GM12878 (cell line): ENCODE results near the gene TIGD2. TPM values are rescaled to one million over a fixed set of nuclear protein-coding genes. Genes with fewer than 3 reads are reported as not detected.

Experiments used
- ATAC-seq: fragments of 200-7000 bp; cut with Tn5 transposase; 3 replicates; pipeline ENCODE4 v1.9.1; 2020; ENCODE audit warnings: mild to moderate bottlenecking, moderate library complexity
- BruUV-seq: library from RNA; stranded (reverse); fragments of 400-500 nt; replicated peaks from 2 replicates; lab custom pipeline; 2021; lab: Mats Ljungman, UMichigan
- CTCF ChIA-PET: fragments of 300-600 bp; sonication (Branson Sonifier 250); formaldehyde crosslinking; extraction: SDS; loops from one replicate; lab custom pipeline; 2021; ENCODE audit warnings: inconsistent platforms; lab: Yijun Ruan, JAX
- POLR2A ChIA-PET: fragments of 350-600 bp; formaldehyde crosslinking; extraction: SDS; loops from one replicate; lab custom pipeline; 2021; ENCODE audit warnings: inconsistent platforms; lab: Charles Lee
- RAD21 ChIA-PET: fragments of 300-600 bp; sonication (Branson Sonifier 250); formaldehyde crosslinking; loops from one replicate; lab custom pipeline; 2023; ENCODE audit warnings: antibody characterized with exemption; ENCODE audit not compliant: unreplicated experiment; lab: Charles Lee
- SMC1A ChIA-PET: fragments of 300-600 bp; sonication (Branson Sonifier 250); formaldehyde crosslinking; loops from one replicate; lab custom pipeline; 2023; ENCODE audit not compliant: unreplicated experiment, uncharacterized antibody; lab: Charles Lee
- DNase-seq: peaks from one replicate; pipeline ENCODE4 v3.0.0-alpha.2; 2011; ENCODE audit warnings: low read depth, low spot score
- FAIRE-seq: peaks from 3 replicates; lab custom pipeline; 2011; peaks lifted over from hg19 to GRCh38; lab: Jason Lieb, UNC
- H2AFZ ChIP-seq: 2 replicates; pipeline ENCODE4 v1.6.0; 2011; ENCODE audit warnings: low read depth, low read length, control low read depth; ENCODE audit not compliant: control insufficient read depth
- H3K27ac ChIP-seq: 2 replicates; pipeline ENCODE4 v1.5.1; 2011; ENCODE audit warnings: control low read depth; ENCODE audit not compliant: control insufficient read depth, insufficient read depth
- H3K27me3 ChIP-seq, 2 experiments: replicated peaks in 1 of 2; 2 replicates each; pipeline versions ENCODE4 v1.6.0 to v1.6.1; 2011; ENCODE audit warnings: low read length in 1 of 2; ENCODE audit not compliant: control insufficient read depth in 2 of 2, insufficient read depth in 2 of 2
- H3K36me3 ChIP-seq, 2 experiments: 2 replicates each; pipeline ENCODE4 v1.5.1; 2011; ENCODE audit warnings: low read length in 1 of 2; ENCODE audit not compliant: control insufficient read depth in 2 of 2, insufficient read depth in 2 of 2
- H3K4me1 ChIP-seq: 2 replicates; pipeline ENCODE4 v1.6.1; 2011; ENCODE audit warnings: mild to moderate bottlenecking, low read length, moderate library complexity, mixed read lengths; ENCODE audit not compliant: control insufficient read depth, insufficient read depth
- H3K4me2 ChIP-seq: 2 replicates; pipeline ENCODE4 v1.6.0; 2011; ENCODE audit warnings: control low read depth; ENCODE audit not compliant: control insufficient read depth, insufficient read depth
- H3K4me3 ChIP-seq: fragments of 200-600 bp; sonication (generic); 2 replicates; pipeline ENCODE4 v1.5.1; 2016
- H3K79me2 ChIP-seq: 2 replicates; pipeline ENCODE4 v1.6.0; 2011; ENCODE audit warnings: low read length; ENCODE audit not compliant: control insufficient read depth, insufficient read depth
- H3K9ac ChIP-seq: 2 replicates; pipeline ENCODE4 v1.8.0; 2011; ENCODE audit warnings: low read length, control low read depth, mixed read lengths; ENCODE audit not compliant: control insufficient read depth, insufficient read depth
- H3K9me3 ChIP-seq: replicated peaks from 3 replicates; pipeline ENCODE4 v1.5.1; 2011; ENCODE audit warnings: mild to moderate bottlenecking, low read length; ENCODE audit not compliant: control insufficient read depth, insufficient read depth
- H4K20me1 ChIP-seq: 2 replicates; pipeline ENCODE4 v1.6.0; 2011; ENCODE audit not compliant: control insufficient read depth, insufficient read depth
- ATF3 ChIP-seq: IDR thresholded peaks from 2 replicates; pipeline ENCODE4 v1.6.1; 2011; ENCODE audit warnings: low read depth, mild to moderate bottlenecking, low read length, moderate library complexity, borderline replicate concordance; ENCODE audit errors: extremely low read depth
- EGR1 ChIP-seq, 2 experiments: IDR thresholded peaks; 1 replicate in 1 of 2; 2 replicates in 1 of 2; pipeline ENCODE4 v1.6.1; 2011 to 2012; ENCODE audit warnings: low read depth in 2 of 2, low read length in 2 of 2, borderline replicate concordance in 1 of 2, mild to moderate bottlenecking in 1 of 2, moderate library complexity in 1 of 2
- EP300 ChIP-seq, 2 experiments: fragments of 150-350 bp in 1 of 2; IDR thresholded peaks; 2 replicates each; pipeline ENCODE4 v1.6.1; 2011 to 2012; ENCODE audit warnings: low read depth in 2 of 2, low read length in 2 of 2, borderline replicate concordance in 1 of 2, improper control_type of control experiment in 1 of 2, inconsistent platforms in 1 of 2; ENCODE audit not compliant: control insufficient read depth in 1 of 2
- GABPA ChIP-seq: IDR thresholded peaks from 2 replicates; pipeline ENCODE4 v1.6.1; 2014; ENCODE audit warnings: antibody characterized with exemption, low read depth, mild to moderate bottlenecking, inconsistent platforms
- NFYB ChIP-seq: IDR thresholded peaks from 2 replicates; pipeline ENCODE4 v1.6.1; 2011; ENCODE audit warnings: low read depth, mild to moderate bottlenecking, low read length, improper control_type of control experiment, moderate library complexity; ENCODE audit not compliant: insufficient read depth
- NR2C1 ChIP-seq: fragments of 450-650 bp; IDR thresholded peaks from 2 replicates; pipeline ENCODE4 v1.6.1; 2017; ENCODE audit warnings: antibody characterized with exemption, mild to moderate bottlenecking, moderate library complexity
- POLR2AphosphoS5 ChIP-seq: IDR thresholded peaks from 2 replicates; pipeline ENCODE4 v1.6.1; 2011; ENCODE audit warnings: mild to moderate bottlenecking, low read length, inconsistent platforms
- RAD21 ChIP-seq: IDR thresholded peaks from 2 replicates; pipeline ENCODE4 v1.6.1; 2011; ENCODE audit warnings: mild to moderate bottlenecking, low read depth, low read length, moderate library complexity; ENCODE audit not compliant: insufficient read depth
- RFX5 ChIP-seq: IDR thresholded peaks from 2 replicates; pipeline ENCODE4 v1.6.1; 2011; ENCODE audit warnings: low read depth, low read length, improper control_type of control experiment
- WGBS: methylation state at CpG from one replicate; pipeline ENCODE4 v1.1.6; 2016; ENCODE audit warnings: low lambda C conversion rate; ENCODE audit not compliant: insufficient replicate concordance, insufficient coverage; ENCODE audit errors: missing lambda C conversion rate; 5-methylcytosine and 5-hydroxymethylcytosine counted together
- in situ Hi-C: fragments of 300-500 bp; cut with MboI; formaldehyde crosslinking; loops from 9 replicates; pipeline ENCODE4 v1.14.3; 2018; ENCODE audit warnings: mixed read lengths
- intact Hi-C: fragments of 100-400 bp; cut with micrococcal nuclease; formaldehyde crosslinking; loops from one replicate; pipeline ENCODE4 v1.14.2; 2022; ENCODE audit not compliant: unreplicated experiment
- polyA plus RNA-seq, 11 experiments: library from polyadenylated mRNA; depleted of rRNA in 4 of 11; unstranded in 6 of 11; stranded (reverse) in 5 of 11; fragments of >200 nt; fragmentation: Nextera tagmentation in 4 of 11; fragmentation: Illumina TruSeq in 1 of 11; extraction: Ambion mirVana in 4 of 11; extraction: Trizol in 1 of 11; gene quantifications; 1 replicate in 1 of 11; 2 replicates in 10 of 11; pipeline versions ENCODE4 v1.2.1 to v1.2.3, GENCODE V29; 2011 to 2016; ENCODE audit warnings: inconsistent platforms in 2 of 11, missing spikeins in 2 of 11, low read depth in 1 of 11
- total RNA-seq, 4 experiments: library from RNA; depleted of rRNA in 3 of 4; stranded (reverse); fragments of >200 nt in 3 of 4; fragmentation: Illumina TruSeq in 1 of 4; extraction: Trizol in 1 of 4; gene quantifications; 2 replicates each; pipeline versions ENCODE4 v1.2.1 to v1.2.3, GENCODE V29; 2013 to 2021
- TF ChIP-seq, protein P1 (sequence below): fragments of 450-650 bp; IDR thresholded peaks from 2 replicates; pipeline ENCODE4 v1.6.1; 2016; ENCODE audit warnings: mild to moderate bottlenecking, moderate library complexity, borderline replicate concordance
- TF ChIP-seq, protein P2 (sequence below): IDR thresholded peaks from 2 replicates; pipeline ENCODE4 v1.6.1; 2012; ENCODE audit warnings: low read depth, low read length, improper control_type of control experiment
- TF ChIP-seq, protein P3 (sequence below): IDR thresholded peaks from 2 replicates; pipeline ENCODE4 v1.6.1; 2012; ENCODE audit warnings: low read depth, low read length, improper control_type of control experiment
- TF ChIP-seq, protein P4 (sequence below): fragments of 450-650 bp; IDR thresholded peaks from 2 replicates; pipeline ENCODE4 v1.6.1; 2017; ENCODE audit warnings: borderline replicate concordance

TIGD2 gene
- total and polyA plus RNA-seq, 10 of the 15 experiments (the other 5 are each of a cell fraction or from before 2014, with no cell fraction given): 2.4 to 8.4 (median 5.0) TPM

GRCh38 chr4:89119166-89119565 is 7.8 kb downstream of the TIGD2 start:
- Histone ChIP-seq H3K27ac (no peak overlapping the region), H3K4me2 (no peak overlapping the region), H3K9ac (no peak overlapping the region), H4K20me1 (no peaks in the 10 kb centered on the region), H3K79me2 (no peaks in the 10 kb centered on the region), H3K36me3 (no peaks in the 10 kb centered on the region), H3K4me1 (no peaks in the 10 kb centered on the region), H2AFZ (no peak overlapping the region), H3K4me3 (no peak overlapping the region), H3K27me3 (no peaks in the 10 kb centered on the region), H3K9me3 (no peaks in the 10 kb centered on the region)
- no peak for ATAC-seq
- FAIRE-seq: no peak
- ChIA-PET POLR2A (no interaction called here), CTCF (no interaction called here), SMC1A (interaction anchor here (1.4 kb wide), 1 partner anchor 10 kb away, joined by 3 read pairs; no protein-coding TSS in a partner anchor), RAD21 (no interaction called here)
- DNase-seq: no peak
- BruUV-seq: no TSS peak
- in situ Hi-C loops: loop anchor here (10.0 kb wide), 1 partner anchor 294 kb away; no protein-coding TSS in a partner anchor
- intact Hi-C loops: loop anchor here (10.0 kb wide), 2 partner anchors 444 to 594 kb away; partner anchors contain the start of gene PYURF
- WGBS: 94% methylated on average over 1 of the region's 1 CpG
- TF ChIP-seq RFX5 (no peak), NR2C1 (no peak), NFYB (no peak), RAD21 (no peak), EP300 (IDR thresholded peaks at IDR 0.05; ENCODE audit: borderline replicate concordance in 1 of 2, control insufficient read depth in 1 of 2, low read depth in 2 of 2, low read length in 2 of 2) (no peak), ATF3 (no peak), EGR1 (IDR thresholded peaks at IDR 0.05; ENCODE audit: borderline replicate concordance in 1 of 2, low read depth in 2 of 2, low read length in 2 of 2) (no peak), GABPA (no peak), POLR2AphosphoS5 (no peak)
- TF ChIP-seq, protein P1, sequence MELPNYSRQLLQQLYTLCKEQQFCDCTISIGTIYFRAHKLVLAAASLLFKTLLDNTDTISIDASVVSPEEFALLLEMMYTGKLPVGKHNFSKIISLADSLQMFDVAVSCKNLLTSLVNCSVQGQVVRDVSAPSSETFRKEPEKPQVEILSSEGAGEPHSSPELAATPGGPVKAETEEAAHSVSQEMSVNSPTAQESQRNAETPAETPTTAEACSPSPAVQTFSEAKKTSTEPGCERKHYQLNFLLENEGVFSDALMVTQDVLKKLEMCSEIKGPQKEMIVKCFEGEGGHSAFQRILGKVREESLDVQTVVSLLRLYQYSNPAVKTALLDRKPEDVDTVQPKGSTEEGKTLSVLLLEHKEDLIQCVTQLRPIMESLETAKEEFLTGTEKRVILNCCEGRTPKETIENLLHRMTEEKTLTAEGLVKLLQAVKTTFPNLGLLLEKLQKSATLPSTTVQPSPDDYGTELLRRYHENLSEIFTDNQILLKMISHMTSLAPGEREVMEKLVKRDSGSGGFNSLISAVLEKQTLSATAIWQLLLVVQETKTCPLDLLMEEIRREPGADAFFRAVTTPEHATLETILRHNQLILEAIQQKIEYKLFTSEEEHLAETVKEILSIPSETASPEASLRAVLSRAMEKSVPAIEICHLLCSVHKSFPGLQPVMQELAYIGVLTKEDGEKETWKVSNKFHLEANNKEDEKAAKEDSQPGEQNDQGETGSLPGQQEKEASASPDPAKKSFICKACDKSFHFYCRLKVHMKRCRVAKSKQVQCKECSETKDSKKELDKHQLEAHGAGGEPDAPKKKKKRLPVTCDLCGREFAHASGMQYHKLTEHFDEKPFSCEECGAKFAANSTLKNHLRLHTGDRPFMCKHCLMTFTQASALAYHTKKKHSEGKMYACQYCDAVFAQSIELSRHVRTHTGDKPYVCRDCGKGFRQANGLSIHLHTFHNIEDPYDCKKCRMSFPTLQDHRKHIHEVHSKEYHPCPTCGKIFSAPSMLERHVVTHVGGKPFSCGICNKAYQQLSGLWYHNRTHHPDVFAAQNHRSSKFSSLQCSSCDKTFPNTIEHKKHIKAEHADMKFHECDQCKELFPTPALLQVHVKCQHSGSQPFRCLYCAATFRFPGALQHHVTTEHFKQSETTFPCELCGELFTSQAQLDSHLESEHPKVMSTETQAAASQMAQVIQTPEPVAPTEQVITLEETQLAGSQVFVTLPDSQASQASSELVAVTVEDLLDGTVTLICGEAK: no peak
- TF ChIP-seq, protein P2, sequence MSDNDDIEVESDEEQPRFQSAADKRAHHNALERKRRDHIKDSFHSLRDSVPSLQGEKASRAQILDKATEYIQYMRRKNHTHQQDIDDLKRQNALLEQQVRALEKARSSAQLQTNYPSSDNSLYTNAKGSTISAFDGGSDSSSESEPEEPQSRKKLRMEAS: no peak
- TF ChIP-seq, protein P3, sequence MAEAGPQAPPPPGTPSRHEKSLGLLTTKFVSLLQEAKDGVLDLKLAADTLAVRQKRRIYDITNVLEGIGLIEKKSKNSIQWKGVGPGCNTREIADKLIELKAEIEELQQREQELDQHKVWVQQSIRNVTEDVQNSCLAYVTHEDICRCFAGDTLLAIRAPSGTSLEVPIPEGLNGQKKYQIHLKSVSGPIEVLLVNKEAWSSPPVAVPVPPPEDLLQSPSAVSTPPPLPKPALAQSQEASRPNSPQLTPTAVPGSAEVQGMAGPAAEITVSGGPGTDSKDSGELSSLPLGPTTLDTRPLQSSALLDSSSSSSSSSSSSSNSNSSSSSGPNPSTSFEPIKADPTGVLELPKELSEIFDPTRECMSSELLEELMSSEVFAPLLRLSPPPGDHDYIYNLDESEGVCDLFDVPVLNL: no peak
- TF ChIP-seq, protein P4, sequence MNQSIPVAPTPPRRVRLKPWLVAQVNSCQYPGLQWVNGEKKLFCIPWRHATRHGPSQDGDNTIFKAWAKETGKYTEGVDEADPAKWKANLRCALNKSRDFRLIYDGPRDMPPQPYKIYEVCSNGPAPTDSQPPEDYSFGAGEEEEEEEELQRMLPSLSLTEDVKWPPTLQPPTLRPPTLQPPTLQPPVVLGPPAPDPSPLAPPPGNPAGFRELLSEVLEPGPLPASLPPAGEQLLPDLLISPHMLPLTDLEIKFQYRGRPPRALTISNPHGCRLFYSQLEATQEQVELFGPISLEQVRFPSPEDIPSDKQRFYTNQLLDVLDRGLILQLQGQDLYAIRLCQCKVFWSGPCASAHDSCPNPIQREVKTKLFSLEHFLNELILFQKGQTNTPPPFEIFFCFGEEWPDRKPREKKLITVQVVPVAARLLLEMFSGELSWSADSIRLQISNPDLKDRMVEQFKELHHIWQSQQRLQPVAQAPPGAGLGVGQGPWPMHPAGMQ: no peak
